NCI-H524 treated with DMSO at 0.1 percent for 48 hours (cell line): ENCODE results near the gene CAPN13.

Experiments
- DNase-seq: peaks from one replicate; lab custom pipeline; 2025; lab: John Stamatoyannopoulos, UW

CAPN13 gene

DNA sequence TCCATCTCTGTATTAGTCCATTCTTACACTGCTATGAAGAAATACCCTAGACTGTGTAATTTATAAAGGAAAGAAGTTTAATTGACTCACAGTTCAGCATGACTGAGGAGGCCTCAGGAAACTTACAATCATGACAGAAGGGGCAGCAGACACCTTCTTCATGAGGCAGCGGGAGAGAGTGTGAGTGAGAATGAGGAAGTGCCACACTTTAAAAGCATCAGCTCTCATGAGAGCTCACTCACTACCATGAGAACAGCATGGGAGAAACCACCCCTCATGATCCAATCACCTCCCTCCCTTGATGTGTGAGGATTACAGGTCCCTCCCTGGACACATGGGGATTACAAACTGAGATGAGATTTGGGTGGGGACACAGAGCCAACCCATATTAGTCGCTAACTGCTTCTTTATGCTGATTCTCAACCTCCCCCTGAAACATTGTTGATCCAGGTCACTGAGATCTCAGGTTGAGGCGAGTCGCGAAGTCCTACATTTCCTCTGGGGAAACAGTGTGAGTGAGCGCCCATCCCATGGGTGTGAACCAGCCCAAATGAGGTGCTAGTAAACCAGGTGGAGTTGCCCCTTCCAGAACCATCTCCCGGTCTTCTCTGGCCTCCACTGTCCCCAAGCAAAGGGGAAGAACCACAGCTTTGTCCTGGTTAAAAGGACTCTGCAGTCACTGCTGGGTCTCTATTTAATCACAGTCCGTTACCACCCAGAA lies 123.8 kb downstream of the CAPN13 start:
- DNase-seq: no peak

GRCh38 chr2:30681022-30681421 lies 126.2 kb downstream of the CAPN13 start:
- no peak for DNase-seq

DNA sequence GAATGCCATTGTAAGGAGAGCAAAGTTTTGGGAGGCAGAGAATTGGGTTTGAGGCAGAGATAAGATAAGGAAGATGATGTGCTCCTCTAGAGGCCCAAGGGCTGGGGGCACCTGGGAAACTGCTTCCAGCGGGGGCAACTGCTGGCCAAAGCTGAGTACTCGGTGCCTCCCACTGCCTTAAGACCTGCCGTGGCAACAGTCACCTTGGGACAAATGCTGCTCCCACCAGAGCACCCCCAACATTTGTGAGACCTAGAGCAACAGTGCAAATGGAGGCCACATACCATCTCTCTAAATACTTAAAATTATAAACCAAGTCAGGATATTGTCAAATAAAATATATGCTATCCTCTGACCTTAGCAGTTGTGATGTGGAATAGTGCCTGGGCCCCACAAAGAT lies 127.1 kb downstream of the CAPN13 start:
- DNase-seq: no peak

DNA sequence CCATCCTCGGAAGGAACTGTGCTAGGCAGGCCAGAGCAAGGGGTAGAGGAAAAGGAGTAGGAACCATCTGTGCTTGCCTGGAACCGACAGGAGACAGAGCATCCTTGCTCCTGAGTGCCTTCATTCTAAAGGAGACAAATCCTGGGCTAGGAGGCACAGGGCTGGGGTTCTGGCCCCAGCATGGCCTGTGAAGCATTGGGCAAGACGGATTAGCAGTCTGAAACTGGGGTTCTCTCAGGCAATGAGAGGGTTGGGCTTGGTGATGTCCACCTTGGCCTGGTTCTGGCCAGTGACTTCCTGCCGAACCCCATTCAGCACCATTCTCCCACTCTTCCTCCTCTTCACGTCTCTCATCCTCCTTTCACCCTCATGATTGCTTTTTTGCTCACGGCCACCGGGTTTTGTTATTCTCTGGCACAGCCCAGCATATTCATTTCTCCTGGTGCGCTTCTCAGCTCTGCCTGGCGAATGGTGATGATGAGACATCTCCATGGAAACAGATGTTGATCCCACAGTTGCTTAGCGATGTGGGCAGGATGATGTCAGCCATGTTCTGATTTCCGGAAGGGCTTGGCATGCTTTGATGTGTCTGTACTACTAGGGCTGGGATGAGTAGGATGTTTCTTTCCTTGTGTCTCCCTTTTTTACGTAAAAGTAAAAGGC lies 127.7 kb downstream of the CAPN13 start:
- DNase-seq: no peak

DNA sequence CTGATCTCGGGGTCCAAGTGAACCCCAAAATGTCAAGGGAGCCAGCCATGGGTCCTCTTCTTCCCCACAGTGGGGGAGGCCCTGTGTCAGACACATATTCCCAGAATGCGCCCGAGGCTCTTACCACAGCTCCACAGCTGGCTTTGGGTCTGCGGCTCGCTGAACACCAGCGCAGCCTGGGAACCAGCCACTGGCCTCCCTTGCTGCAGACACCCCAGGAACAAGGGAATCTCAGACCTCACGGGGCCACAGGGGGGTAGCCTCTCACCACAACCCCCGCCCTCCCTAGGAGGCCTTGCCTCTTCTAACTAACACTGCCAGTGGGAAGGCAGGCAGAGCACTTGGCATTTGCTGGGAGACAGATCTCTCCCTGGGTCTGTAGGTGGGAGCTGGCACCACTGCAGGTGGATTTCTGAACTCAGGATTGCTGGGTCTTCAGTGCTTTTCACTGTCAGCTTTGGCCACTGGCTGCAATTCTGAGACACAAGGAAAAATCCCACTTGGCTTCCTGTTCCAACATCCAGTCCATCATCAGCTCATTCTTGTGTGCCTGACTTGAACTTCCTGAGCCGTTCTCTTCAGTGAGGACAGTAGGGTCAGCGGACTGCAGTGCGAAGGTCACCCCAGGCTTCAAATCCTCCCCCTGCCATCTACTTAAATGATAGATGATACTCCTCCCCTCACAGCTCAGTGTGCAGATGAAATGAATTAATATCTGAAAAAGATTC lies 128.7 kb downstream of the CAPN13 start:
- no peak for DNase-seq

DNA sequence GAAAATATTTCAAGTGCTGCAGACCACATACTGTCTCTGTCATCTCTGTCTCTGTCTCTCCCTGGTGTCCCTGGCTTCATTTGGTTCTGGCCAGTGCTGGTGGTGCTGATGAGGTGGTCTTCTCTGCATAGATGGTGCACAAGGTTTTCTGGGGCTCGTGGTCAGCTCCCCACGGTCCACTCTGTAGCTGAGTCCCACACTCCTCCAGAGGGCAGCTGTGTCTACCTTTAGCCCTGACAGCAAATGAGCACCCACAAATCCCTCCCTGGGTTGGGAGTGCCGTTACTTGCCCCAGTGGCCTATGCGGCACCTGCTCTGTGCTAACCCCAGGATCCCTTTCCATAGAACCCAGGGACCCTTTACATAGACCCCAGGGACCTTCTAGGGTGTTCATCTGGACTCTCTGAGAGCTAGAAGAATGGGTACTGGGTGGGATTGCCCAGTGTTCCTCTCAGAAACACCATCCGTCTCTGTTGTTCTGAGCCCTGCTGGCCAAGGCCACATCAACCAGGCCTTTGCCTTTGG lies 129.3 kb downstream of the CAPN13 start:
- no peak for DNase-seq

DNA sequence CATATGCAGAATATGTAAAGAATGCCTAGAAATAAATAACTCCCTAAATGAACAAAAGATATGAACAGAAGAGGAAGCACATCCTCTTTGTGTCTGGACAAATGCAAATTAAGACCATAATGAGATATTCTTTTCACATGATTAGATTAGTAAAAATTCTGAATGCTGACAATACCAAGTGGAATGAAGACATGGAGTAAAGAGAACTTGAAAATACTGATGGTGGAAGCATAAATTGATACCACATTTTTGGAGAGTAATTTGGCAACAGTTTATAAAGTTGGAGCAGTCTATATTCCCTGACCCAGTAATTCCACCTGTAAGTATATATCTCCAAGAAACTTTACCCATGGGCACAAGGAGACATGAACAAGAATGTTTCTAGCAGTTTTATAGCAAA lies 130.0 kb downstream of the CAPN13 start:
- no peak for DNase-seq

- DNase-seq: no peak
These were observed 131.5 kb downstream of the CAPN13 start for GRCh38 chr2:30675758-30676157.

DNA sequence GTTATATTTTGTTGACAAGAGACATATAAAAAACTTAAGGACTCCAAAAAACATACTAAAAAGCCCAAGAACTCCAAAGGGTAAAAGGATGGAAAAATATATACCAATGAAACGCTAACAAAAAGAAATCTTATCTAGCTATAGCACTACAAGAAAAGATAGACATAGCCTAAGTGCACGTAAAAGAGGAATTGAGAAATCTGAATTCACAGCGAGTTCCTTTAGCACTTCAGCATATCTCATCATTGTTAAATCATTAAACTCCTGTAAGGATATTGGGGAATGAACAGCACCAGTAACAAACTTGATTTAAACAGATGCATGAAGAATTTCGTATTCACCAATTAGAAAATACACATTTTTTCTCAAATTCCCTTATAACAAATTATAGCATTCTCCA lies 134.1 kb downstream of the CAPN13 start:
- no peak for DNase-seq
